HepG2 (cell line): ENCODE results near the gene TBL3. TPM values are rescaled to one million over a fixed set of nuclear protein-coding genes. Genes with fewer than 3 reads are reported as not detected.

ENCODE experiments used
- AHDC1 ChIP-seq: sonication (generic); formaldehyde crosslinking; IDR thresholded peaks from 2 replicates; pipeline ENCODE4 v1.5.1; 2020; ENCODE audit warnings: mild to moderate bottlenecking, missing genetic modification reagents, borderline replicate concordance
- DNMT1 ChIP-seq: sonication (generic); formaldehyde crosslinking; IDR thresholded peaks from 2 replicates; pipeline ENCODE4 v1.5.1; 2020; ENCODE audit warnings: mild to moderate bottlenecking, missing genetic modification reagents
- GMEB1 ChIP-seq: sonication (generic); formaldehyde crosslinking; IDR thresholded peaks from 2 replicates; pipeline ENCODE4 v1.5.1; 2020; ENCODE audit warnings: missing genetic modification reagents, mild to moderate bottlenecking, borderline replicate concordance
- PATZ1 ChIP-seq: sonication (generic); formaldehyde crosslinking; IDR thresholded peaks from 2 replicates; pipeline ENCODE4 v1.4.0; 2020; ENCODE audit warnings: missing genetic modification reagents
- POGZ ChIP-seq: sonication (generic); formaldehyde crosslinking; IDR thresholded peaks from 2 replicates; pipeline ENCODE4 v1.4.0; 2020; ENCODE audit warnings: mild to moderate bottlenecking, missing genetic modification reagents
- SP2 ChIP-seq: sonication (generic); formaldehyde crosslinking; IDR thresholded peaks from 2 replicates; pipeline ENCODE4 v1.5.1; 2020; ENCODE audit warnings: mild to moderate bottlenecking, missing genetic modification reagents
- SP4 ChIP-seq: sonication (generic); formaldehyde crosslinking; IDR thresholded peaks from 2 replicates; pipeline ENCODE4 v1.8.1; 2023; ENCODE audit warnings: mild to moderate bottlenecking, missing genetic modification reagents
- TOE1 ChIP-seq: sonication (generic); formaldehyde crosslinking; IDR thresholded peaks from 2 replicates; pipeline ENCODE4 v1.4.0; 2020; ENCODE audit warnings: mild to moderate bottlenecking, missing genetic modification reagents
- ZNF580 ChIP-seq: IDR thresholded peaks from 2 replicates; pipeline ENCODE4 v1.6.1; 2016; ENCODE audit warnings: low read depth, borderline replicate concordance
- ZNF7 ChIP-seq: IDR thresholded peaks from 2 replicates; pipeline ENCODE4 v1.6.1; 2016; ENCODE audit warnings: missing biosample characterization, missing genetic modification reagents
- polyA plus RNA-seq, 8 experiments: library from polyadenylated mRNA; depleted of rRNA in 3 of 8; stranded (reverse) in 7 of 8; unstranded in 1 of 8; fragments of >200 nt; fragmentation: Illumina TruSeq in 4 of 8; extraction: Trizol in 4 of 8; gene quantifications; 2 replicates each; pipeline versions ENCODE4 v1.2.1 to v1.2.3, GENCODE V29; 2011 to 2016; ENCODE audit warnings: low read depth in 4 of 8, missing spikeins in 1 of 8, mixed read lengths in 1 of 8; ENCODE audit not compliant: insufficient read depth in 1 of 8
- total RNA-seq, 5 experiments: library from RNA; depleted of rRNA; stranded (reverse); fragments of >200 nt; fragmentation: Illumina TruSeq; extraction: Trizol; gene quantifications; 2 replicates each; pipeline ENCODE4 v1.2.3, GENCODE V29; 2016; ENCODE audit warnings: low read depth in 1 of 5

TBL3 gene
- total and polyA plus RNA-seq, 2 of the 13 experiments (the other 11 are each of a cell fraction or from before 2014, with no cell fraction given): 16.8 to 38.0 TPM

GRCh38 chr16:2009791-2010510 lies 38.1 kb downstream of the TBL3 start, which contains the start of gene ZNF598 (continued):
- TF ChIP-seq POGZ (peak; percentile 44; the same call in 1 of the 2 replicates), ZNF7 (CRISPR knock-in tag) (no peak), AHDC1 (CRISPR knock-in tag) (peak; percentile 44), SP2 (CRISPR knock-in tag) (peak; percentile 80), SP4 (CRISPR knock-in tag) (peak; percentile 68; the same call in 1 of the 2 replicates), GMEB1 (CRISPR knock-in tag) (peak; percentile 76), PATZ1 (0 out of 2 replicates have a peak, but pooled peaks have one; percentile 22), ZNF580 (peak; percentile 61; the same call in 1 of the 2 replicates), DNMT1 (CRISPR knock-in tag) (no peak), TOE1 (no peak)
